Activated CD4-positive, alpha-beta T cell treated with anti-CD3 and anti-CD28 coated beads for 1 hour (primary cell): ENCODE data around the gene MATN4.
A peak's percentile ranks its signal among the peaks of the same experiment; 100 is the strongest.
"Not testable (repeated sequence)": the region's sequence is repeated elsewhere in the genome, so short reads cannot be mapped to it uniquely, and the experiment has no call there.

Source experiments
- DNase-seq: peaks from one replicate; pipeline ENCODE4 v3.0.0-alpha.2; 2020

The MATN4 gene

DNA sequence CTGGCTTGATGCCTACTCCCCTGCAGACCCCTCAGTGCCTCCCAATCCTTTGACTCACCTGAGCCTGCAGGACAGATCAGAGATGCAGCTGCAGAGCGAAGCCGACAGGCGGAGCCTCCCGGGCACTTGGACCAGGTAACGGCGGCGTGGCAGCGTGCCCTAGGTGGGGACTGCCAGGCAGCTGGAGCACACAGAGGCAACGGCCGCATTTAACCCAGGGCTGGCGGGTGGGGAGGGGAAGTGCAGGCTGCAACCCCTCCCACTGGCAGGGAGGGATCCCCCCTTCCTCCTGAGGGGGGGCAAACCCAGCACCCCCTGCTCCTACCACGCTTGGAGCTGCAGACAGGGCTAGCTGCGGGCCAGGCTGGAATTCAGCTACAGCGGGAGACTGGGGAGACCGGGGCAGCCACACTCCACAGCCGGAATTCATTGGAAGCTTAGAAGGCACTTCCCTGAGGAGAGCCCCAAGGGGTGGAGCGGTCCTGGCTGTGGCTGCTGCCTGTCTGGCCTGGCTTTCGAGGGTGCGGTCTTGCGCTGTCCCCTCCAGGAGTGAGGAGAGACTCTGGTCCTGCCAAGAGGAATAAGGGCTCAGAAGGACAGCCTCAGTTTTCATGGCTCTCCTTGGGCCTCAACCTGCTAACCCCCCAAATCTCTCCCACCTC, at the start of gene MATN4:
Gene MATN4, minus strand, starts transcription at position 183 of the 662 bp plus-strand sequence. CDS start 2,717 bp downstream, outside the sequence.
- DNase-seq, result no peak

GRCh38 chr20:45355209-45356084, 47.3 kb upstream of the MATN4 start:
- no peak for DNase-seq

DNA sequence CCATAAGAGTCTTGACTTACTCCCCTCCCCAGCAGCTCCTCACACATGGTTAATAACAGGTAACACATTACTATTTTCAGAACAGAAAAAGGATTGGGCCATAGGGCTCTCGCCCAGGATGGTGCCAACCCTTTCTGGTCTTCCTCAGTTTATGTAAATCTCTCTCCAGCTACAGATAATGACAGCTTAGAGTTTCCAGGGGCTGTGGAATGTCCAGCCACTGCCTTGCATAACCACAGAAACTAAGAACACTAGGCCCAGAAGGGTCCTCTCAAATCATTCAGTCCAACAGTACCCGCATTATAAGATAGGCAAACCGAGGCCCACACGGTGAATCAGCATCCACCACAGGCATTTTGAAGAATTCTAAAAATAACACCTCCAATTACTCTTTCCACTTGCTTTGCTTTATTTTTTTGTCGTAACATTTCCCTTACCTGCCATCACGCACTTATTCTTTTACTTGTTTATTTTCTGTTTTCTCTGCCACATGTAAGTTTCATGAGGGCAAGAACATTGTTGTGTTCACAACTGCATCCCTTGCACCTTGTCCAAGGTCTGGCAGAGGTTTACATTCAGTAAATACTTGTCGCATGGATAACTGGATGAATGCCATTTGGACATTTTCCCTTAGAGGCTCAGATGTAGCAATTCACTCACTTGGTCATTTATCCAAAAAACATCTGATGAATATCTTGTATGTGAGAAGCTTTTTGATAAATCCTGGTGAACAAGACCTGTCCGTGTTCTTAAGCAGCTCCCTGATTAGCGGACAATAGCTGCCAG, 46.5 kb upstream of the MATN4 start:
- DNase-seq, result no peak

DNA sequence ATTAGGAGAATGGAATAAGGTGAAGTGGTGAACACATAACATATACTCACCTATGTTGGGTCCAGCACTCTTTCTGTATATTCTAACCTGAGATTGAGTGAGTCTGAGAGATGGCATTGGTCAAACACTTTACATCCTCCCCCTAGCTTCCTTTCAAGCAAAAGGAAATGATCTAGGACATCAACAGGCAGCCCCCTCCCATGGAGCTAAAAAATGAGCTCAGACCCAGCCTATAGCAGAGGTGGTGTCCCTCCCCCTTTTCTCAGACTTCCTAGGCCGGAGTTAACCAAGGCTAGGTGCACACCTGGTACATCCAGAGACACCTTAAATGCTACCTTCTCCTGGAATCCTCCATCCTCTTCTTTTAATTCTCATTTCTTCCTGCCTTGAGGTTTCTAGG, 45.6 kb upstream of the MATN4 start:
- DNase-seq, result no peak

DNA sequence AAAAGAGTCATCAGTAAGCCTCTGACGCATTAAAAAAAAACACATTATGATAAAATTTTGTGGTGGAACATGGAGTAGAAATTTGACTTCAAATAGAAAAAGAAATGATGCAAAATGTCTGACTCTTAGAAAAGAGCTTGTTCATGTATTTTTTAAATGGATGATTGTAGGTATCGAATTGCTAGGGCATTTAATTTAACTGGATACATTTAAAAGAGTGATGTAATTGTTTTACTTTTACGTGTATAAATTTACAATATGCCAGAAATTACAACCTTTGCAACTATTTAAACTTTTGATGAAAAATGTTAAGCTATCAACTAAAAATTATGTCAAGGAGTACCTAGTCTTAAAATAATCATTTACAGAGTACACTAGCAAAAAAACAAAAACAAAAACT, 44.6 kb upstream of the MATN4 start:
- DNase-seq, result no peak

GRCh38 chr20:45350795-45351194, 42.7 kb upstream of the MATN4 start:
- not testable (repeated sequence) for DNase-seq

DNA sequence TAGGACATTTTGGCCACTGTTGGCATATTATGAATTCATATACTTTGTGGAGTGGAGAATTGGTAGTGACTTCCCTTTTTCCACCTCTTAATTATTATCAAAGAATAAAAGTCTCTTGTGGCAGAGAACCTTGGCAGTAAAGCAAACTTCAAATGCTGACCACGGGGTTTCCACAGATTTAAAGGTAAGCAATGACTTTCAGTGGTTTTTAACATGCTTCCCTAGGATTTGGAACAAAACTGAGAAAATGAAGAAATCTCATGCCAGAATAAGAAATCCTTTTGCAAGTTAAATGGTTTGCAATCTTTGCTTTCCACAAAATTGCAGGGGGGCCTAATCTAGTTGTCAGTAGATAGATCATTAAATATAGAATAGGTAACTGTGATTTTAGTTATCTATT, 42.1 kb upstream of the MATN4 start:
- no peak for DNase-seq

DNA sequence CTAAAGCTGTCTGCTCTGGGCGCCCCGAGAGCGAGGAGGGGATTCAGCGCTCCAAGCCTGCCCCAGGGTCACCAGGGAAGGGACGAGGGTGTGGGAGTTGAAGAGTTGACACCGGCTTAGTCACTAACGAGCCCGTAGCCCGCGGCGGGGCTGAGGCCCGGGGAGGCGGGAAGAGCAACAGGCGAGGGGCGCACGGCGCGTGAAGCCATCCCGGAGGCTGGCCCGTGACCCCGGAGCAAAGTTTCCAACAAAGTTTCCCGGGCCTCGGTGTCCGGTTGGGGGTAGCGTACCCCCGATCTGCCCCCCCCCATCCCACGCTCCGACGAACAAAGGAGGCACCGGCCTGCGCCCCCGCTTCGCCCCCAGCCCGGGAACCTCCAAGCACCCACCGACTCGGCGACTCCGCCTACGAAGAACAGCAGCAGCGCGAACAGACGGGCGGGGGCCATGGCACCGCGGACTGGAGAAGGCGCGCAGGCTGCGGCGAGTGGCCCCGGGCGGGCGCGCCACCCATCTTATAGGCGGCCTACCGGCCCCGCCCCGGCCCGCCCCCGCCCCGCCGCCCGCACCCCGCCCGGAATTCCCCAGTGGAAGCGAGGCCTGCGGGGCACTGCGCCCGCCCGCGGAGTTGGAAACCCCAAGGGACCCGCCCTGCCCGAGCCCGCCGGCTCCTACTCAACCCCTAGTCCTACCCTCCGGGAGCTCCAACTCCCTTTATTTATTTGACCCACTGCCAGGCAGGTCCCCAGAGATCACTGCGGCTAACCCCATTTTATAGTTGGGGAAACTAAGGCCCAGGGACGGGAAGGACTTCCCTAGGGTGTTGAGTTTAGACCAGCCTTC, 40.1 kb upstream of the MATN4 start, which contains the start of gene SDC4:
Gene SDC4, minus strand, starts transcription at position 489 of the 843 bp plus-strand sequence. Its CDS starts 40 bp downstream, at position 449.
- DNase-seq, result peak; percentile 50

DNA sequence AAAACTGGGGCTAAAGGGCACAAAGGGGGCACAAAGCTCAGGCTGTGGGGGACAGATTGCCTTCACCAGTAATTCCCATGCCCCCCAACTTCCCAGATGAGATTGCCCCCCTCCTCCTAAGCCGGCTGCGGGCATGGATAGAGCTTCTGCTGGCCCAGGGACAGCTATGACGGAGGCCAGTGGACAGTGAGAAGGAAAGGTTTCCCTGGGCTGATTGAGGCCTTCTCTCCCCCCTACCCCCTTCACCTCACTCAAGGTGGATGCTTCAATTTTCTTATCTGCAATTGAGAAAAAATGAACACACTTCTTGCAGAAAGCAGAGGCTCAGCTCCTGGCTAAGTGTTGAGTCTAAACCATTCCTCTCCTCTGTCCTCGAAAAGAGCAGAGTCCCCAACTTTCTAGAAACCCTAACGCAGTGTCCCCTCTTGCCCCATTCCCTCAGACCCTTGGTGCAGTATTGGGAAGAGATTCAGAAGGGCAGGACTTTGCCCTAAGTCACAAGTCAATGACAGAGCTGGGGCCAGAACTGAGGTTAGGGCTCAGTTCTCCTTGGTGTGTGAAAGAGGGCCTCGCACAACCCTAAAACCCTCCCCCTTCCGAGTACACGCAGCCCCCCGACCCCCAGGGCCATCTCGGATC, 39.3 kb upstream of the MATN4 start:
- no peak for DNase-seq

GRCh38 chr20:45346851-45347250, 38.8 kb upstream of the MATN4 start:
- no peak for DNase-seq

DNA sequence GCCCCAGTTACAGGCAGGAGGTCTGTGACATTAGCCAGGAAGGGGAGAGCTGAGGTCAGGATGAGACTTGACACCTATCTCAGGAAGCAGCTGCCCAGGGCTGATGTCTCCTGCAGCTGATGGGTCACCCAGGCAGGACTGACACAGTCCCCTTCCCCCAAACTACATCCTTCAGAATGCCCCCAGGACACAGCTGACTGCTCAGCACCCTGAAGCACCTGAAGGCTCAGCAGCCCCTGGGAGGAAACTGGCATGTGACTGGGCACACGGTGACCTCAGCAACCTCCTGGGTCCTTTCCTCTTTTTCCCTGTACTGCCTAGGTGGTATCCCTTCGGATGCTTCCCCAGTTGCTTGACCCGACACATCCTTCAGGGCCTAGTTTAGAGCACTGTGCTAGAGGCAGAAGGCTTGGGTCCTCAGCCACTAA, 38.2 kb upstream of the MATN4 start:
- no peak for DNase-seq

- DNase-seq, result no peak
Observed at GRCh38 chr20:45345104-45345936, 37.2 kb upstream of the MATN4 start.

GRCh38 chr20:45344168-45344860, 36.2 kb upstream of the MATN4 start:
- no peak for DNase-seq

DNA sequence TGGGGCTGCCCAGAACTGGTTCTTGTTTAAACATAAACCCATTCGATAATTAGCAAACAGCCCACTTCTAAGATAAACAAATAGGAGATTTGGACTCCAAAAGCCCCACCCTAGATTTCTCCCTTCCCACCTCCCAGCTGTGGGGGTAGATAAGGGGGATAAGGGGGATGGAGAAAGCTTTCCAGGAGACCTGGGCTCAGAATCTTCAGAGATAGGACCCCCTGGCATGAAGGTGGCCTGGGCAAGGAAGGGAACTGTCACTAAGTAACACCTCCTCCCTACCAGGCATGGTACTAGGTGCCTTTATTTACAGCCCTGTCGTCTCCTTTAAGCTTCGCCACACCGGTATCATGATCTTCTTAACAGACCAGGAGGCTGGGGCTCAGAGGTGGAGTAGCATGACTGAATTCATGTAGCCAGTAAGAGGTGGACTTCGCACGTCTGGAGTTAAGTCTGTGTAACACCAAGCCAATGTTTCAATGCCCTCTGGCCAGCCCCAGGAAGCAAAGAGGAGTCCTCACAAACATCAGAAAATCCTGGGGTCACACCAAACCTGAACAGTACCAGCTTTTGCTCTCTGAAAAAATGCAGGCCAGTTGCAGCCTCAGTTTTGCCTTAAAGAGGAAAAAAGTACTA, 35.6 kb upstream of the MATN4 start:
- DNase-seq, result no peak

DNA sequence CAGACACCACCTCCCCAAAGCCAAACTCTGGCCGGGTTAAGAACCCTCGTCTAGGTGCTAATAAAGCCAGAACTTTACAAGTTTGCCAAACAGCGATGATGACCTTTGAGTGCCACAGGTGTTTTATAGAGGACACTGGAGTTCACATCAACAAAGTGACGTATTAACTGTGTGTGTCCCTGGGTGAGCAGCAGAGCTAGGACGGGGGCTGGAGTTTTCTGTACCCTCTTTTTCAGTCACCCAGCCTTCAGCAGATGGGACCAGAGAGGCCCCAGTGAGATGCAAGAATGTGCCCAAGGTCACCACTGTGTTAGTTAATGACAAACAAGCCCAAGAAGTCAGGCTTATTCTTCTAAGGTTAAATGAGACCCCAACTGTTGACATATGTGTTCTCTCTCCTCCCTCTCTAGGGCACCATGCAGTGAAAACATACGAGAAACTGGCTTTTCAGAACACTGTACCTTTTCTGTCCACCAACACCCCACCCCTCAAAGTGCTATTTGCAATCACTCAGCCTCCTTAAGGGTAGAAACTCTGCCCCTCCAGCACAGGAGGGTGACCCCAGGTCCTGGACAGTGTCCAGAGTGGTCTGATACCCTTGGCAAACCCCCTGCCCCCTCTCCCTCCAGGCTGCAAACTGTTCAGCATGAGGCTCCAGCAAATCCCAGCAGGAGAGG, 34.9 kb upstream of the MATN4 start:
- no peak for DNase-seq

GRCh38 chr20:45341939-45342854, 34.1 kb upstream of the MATN4 start:
- DNase-seq, result no peak

- DNase-seq, result no peak
Observed at GRCh38 chr20:45341579-45341938, 33.5 kb upstream of the MATN4 start.

- no peak for DNase-seq
Observed at GRCh38 chr20:45340951-45341350, 32.9 kb upstream of the MATN4 start.
